ENCODE measurements around the gene POLR1C.
"Not testable (repeated sequence)": the region's sequence is repeated elsewhere in the genome, so short reads cannot be mapped to it uniquely, and the experiment has no call there.

Gene POLR1C, protein sequence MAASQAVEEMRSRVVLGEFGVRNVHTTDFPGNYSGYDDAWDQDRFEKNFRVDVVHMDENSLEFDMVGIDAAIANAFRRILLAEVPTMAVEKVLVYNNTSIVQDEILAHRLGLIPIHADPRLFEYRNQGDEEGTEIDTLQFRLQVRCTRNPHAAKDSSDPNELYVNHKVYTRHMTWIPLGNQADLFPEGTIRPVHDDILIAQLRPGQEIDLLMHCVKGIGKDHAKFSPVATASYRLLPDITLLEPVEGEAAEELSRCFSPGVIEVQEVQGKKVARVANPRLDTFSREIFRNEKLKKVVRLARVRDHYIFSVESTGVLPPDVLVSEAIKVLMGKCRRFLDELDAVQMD

DNA sequence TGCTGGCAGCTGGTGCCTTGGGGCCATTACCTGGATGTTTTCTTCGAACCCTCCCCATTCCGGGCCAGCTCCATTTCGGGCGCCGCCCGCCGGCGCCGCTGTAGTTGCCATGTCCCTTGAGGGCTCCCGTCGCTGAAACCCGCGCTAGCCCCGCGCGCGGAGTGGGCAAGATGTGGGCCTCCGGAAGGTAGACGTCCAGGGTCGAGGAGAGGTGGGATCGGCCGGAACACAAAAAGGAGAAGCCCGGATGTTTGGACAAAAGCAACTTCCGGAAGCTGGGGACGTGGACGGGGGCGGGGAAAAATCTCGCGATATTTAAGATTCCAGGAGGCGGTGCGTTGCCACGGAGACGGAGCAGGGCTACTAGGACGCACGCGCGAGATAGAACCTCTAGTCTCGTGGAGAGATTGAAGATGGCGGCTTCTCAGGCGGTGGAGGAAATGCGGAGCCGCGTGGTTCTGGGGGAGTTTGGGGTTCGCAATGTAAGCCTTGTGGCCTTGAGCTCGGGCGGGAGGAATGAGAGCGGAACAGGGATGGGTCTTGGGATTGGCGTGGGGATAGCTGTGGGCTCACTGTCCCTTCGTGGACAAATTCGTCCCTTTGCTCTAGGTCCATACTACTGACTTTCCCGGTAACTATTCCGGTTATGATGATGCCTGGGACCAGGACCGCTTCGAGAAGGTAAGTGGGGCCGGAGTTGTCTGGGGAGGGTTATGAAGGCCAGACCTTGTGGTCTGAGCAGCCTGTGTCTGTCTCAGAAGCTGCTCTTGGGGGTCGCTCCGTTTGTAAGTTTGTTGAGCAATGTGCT lies at the start of gene POLR1C, which contains the start of gene YIPF3:
POLR1C (plus strand) TSS at position 393 of the 808 bp plus-strand sequence; CDS start at position 414, 21 bp downstream.
YIPF3 (minus strand) TSS at position 230 of the 808 bp plus-strand sequence; CDS start at position 111, 119 bp downstream.
- DNase-seq (ENCODE audit: low read depth in 2 of 2), result peak; percentile 94

DNA sequence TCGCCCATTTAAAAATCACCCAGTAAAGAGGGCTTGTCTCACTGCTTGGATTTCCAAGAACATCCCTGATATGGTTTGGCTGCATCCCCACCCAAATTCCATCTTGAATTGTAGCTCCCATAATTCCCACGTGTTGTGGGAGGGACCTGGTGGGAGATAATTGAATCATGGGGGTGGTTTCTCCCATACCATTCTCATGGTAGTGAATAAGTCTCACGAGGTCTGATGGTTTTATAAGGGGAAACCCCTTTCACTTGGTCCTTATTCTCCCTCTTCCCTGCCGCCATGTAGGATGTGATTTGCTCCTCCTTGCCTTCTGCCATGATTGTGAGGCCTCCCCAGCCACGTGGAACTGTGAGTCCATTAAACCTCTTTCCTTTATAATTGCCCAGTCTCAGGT lies 49.6 kb upstream of the POLR1C start:
- DNase-seq (ENCODE audit: low read depth in 2 of 2), result not testable (repeated sequence)

DNA sequence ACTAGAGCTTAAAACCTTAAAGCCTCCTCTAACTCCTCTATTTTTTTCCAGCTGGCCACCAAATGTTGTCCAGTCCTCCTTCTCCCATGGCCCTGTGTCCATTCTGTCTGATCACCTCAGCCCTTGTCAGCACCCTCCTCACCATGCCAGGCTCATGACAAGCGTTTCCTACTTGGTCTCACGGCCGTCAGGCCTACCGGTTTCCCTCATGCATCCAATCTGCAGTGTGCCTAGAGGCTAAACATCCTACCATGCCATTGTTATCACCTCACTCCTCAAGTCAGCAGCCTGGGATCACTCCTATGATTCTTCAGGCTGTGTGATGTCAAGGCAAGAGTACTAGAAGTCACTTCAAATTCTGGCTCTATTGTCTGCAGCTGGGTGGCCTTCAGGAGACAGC lies 49.1 kb upstream of the POLR1C start:
- DNase-seq (ENCODE audit: low read depth in 2 of 2), result no peak

DNA sequence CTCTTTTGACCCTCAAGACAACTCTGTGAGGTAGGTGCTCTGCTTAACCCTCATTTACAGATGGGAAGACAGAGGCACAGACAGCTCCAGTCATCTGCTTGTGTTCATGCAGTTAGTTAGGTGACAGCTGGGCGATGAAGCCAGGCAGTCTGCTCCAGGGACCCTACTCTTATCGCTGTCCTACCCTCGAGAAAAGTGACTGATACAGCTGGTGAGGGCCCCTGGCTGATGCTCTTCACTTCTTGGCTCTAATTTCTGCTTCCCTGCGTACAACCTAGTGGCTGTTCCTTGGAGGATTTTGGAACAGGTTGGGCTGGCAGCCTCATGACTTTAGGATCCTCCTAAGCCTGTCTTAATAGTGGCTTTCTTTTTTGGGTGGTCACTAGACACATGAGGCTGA lies 48.6 kb upstream of the POLR1C start:
- no peak for DNase-seq (ENCODE audit: low read depth in 2 of 2)

DNA sequence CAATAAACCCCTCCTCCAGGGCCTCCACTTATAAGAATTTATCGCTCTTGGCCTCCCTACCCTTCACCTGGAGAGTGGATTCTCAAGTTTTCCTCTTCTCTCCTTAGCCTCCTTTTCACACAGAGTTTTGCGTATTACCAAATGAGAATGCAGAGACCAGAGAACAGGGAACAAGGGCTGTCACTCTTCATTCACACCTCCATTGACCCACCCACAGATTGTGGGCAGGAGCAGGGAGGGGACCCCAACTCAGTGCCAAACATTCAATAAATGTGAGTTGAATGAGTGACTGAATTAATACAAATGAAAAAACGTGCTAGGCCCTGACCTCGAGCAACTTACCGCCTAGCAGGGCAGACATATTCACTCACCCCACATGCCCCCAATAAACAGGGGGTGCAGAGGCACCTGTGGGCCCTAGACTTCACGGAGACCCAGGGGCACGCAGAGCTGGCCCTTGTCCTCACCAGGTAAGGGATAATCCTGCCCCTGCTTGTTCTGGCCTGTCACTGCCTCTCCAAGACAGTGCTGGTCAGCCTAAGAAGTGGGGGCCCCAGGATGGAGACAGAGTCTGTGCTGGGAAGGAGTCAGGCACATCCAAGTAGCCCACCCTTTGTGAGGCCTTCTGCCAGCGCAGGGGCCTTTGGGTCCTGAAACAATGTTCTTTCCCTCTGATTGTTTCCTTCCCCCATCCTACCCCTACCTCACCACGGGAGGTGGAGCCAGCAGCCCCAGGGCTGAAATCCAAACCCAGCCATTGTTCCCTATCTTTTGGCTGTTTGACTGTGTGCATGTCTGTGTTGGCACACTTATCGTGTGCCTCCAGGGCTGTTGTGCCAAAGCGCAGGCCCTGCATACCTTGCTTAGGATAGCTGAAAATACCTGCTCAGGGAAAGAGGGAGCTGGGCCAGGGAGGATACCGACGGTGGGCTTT lies 47.9 kb upstream of the POLR1C start:
- DNase-seq (ENCODE audit: low read depth in 2 of 2), result no peak

DNA sequence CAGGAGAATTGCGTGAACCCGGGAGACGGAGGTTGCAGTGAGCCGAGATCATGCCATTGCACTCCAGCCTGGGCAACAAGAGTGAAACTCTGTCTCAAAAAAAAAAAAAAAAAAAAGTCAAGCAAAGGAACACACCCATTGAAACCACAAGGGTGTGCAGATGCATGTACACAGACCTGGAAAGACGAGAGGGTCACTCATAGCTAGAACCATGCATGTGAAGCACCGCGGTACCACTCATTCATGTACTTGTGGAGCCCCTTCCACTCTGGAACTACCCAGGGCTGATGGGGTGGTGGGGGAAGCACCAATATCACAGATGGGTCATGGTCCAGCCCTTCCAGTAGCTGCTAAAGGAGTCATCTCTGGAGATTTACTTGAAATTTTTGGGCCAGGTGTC lies 46.9 kb upstream of the POLR1C start:
- DNase-seq (ENCODE audit: low read depth in 2 of 2), result no peak

DNA sequence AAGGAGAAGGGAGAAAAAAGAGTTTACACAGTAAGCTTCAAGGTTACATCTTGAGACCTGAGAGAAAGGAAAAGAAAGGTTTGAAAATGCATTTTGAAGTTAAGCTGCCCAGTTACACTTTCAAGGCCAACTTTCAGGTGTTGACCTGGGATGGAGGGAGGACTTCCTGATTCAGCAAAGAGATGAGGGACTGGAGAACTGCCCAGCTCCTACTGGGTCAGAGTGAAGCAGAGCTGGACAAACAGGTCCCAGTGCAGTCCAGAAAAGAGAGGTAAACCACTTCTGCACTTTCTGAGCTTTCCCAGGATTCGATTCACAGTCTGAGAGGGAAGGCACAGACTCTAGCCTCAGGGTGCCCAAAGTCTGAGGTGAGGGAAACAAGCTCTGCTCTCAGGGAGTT lies 45.5 kb upstream of the POLR1C start:
- DNase-seq (ENCODE audit: low read depth in 2 of 2), result no peak

DNA sequence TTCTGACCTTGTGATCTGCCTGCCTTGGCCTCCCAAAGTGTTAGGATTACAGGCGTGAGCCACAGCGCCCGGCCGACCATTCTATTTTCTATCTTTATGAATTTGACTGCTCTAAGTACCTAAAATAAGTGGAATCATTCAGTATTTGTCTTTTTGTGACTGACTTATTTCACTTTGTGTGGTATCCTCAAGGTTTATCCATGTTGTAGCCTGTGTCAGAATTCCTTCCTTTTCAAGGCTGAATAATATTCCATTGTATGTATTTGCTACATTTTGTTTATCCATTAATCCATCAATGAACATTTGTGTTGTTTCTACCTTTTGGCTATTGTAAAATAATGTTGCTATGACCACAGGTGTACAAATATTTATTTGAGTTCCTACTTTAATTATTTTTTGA lies 44.4 kb upstream of the POLR1C start:
- DNase-seq (ENCODE audit: low read depth in 2 of 2), result no peak

DNA sequence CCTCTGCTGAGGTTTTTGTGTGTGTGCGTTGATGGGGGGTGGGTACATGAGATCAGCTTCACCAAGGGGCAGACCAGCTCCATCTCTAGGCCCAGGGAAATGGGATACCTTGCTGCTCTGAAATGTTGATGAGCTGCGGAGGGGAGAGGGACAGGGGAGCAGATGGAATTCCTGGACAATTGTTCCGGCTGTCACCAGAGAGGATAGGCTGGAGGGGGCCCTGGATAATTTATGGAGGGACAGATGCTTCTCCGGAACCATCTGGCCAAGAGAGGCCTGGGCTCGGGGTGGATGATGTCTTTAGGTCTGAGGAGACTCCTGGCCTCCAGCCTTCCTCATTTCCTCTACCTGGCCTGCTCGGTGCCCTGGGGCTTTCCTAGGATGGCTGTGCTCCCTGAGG lies 41.4 kb upstream of the POLR1C start:
- no peak for DNase-seq (ENCODE audit: low read depth in 2 of 2)

DNA sequence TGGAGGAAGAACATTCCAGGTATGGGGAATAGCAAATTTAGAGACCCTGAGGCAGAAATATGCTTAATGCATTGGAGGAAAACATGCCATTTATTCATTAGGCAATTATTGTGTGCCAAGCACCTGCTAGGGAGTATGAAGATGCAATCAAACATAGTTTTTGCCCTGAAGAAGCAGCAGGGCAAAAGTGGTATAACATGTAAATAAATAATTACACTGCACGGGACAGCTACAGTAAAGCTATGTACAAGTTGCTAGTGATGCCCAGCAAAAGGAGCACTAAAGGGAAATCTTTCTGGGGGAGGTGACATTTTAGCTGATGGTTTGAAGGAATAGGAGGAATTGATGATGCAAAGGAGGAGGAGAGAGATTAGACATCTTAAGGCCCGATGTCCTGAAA lies 40.1 kb upstream of the POLR1C start:
- no peak for DNase-seq (ENCODE audit: low read depth in 2 of 2)

DNA sequence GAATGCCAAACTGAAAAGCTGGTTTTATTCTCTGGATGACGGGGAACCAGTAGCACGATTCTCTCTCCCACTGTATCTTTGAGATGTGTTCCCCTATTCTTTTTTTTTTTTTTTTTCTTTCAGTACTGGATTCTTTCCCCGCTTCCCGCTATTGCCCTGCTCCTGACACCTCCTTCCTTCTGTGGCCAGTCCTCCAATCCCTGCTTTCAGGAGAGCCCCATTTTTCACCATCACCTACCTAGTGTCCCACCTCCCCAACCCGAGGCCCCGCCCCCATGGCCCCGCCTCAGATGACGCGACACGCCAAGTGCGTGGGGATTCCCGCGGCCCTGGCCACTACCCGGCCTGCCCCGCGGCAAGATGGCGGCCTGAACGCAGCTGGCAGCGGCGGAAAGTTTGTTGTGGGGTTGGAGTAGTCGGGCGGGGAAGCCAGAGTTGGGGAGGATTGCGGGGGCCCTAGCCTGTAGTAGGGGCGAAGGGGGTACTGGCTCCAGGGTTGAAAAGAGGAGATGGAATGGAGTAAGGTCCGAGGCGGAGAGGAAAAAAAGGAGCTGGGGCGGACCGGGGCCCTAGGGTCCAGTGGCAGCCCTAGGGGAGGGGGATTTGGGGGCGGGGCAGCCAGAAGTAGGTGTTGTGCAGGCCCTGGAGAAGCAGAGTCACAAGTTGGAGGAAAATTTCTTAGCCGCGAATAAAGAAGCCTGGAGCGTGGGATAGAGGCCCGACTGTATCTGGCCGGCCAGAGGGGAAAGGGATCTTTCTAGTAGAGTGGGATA lies 39.5 kb upstream of the POLR1C start, which contains the start of gene TJAP1:
TJAP1 (plus strand) TSS at position 336 of the 773 bp plus-strand sequence. CDS start 21,432 bp downstream, outside the sequence.
- peak; percentile 98 for DNase-seq (ENCODE audit: low read depth in 2 of 2)

DNA sequence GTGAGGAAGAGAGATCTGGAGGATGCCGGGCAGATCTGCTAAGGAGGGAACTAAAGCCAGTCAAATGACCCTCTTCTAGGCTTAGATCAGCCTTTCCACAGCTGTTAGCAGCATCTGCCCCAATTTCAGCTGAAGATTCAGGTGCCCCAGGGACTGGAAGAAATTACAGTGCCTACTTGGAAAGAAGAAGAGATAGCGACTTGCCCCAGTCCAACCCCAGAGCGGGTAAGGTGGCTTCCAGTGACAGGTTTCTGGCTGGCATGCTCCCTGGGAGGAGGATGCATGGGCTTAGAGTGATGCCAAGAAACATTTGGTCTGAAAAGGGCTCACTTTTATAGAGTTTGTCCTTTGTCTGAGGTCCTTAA lies 38.9 kb upstream of the POLR1C start:
- no peak for DNase-seq (ENCODE audit: low read depth in 2 of 2)

DNA sequence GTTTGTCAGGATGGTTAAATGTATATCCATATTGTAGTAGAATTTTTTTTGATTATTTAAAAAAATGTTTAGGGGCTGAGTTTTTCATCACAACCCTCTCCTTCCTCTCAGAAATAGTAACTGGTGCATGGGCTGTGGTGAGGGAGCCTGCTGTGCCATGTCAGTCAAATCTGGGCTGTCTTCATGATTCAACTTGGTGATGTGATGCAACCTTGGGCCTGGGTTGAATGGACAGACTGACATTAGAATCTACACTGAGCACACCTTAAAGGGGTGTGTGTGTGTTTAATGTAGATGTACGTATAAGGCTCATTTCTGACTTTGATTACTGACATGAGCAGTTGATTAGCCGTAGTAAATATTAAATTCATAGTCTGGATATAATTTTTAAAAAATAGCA lies 35.8 kb upstream of the POLR1C start:
- DNase-seq (ENCODE audit: low read depth in 2 of 2), result no peak

DNA sequence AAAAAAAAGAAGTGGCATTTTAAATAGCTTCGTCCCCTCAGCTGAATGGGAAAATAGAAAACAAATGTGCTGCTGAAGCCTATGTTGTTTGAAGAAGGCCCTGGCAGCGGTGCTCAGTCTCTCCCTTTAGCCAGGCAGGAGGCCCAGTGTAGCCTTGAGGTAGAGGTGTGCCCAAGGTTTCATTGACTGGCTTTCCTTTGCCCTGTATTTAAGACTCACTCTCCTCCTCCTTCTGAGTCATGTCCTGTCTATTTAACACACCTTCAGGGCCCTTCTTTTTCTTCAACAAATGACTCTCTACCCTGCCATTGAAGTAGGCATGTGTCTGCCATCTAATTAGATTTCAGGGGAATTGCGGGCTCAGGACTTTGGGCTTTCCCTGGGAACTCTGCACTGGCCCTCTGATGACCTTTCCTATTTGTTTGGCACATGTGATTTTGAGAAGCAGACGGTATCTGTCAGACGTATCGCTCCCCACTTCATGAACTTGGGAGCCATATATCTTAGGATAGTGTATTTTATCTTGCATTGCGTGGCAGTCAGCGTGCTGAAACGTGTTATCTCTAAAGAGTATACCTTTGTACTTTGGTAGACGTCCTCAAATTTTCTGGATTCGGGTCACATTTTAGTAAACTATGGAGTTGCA lies 35.2 kb upstream of the POLR1C start:
- no peak for DNase-seq (ENCODE audit: low read depth in 2 of 2)

DNA sequence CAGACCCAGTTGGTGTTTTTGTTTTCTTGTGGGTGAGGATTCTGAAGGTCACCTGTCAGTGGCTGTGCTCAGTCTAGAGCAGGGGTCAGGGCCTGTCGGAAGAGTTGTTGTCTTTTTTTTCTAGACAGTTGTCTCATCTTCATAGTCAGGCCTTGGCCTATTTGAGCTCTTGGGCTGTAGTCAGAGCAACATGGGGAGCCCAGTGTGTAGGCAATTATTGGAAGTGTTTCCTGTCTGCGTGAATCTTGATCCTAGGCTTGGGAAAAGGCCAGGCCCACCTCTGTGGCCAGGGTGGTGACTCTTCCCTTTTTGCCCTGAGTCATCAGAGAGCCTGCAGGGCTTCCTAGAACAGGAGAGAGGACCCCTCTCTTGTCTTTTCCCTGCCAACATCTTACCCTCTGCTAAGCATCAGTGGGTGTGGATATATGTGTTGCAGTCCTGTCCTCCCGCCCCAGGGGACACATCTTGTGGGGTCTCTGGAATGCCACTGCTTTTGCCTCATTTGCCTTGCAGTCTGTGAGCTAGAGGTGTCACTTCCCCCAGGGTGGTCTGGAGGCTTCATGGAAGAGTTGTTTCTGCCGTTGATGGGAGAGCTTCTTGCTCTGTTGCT lies 28.1 kb upstream of the POLR1C start:
- no peak for DNase-seq (ENCODE audit: low read depth in 2 of 2)

DNA sequence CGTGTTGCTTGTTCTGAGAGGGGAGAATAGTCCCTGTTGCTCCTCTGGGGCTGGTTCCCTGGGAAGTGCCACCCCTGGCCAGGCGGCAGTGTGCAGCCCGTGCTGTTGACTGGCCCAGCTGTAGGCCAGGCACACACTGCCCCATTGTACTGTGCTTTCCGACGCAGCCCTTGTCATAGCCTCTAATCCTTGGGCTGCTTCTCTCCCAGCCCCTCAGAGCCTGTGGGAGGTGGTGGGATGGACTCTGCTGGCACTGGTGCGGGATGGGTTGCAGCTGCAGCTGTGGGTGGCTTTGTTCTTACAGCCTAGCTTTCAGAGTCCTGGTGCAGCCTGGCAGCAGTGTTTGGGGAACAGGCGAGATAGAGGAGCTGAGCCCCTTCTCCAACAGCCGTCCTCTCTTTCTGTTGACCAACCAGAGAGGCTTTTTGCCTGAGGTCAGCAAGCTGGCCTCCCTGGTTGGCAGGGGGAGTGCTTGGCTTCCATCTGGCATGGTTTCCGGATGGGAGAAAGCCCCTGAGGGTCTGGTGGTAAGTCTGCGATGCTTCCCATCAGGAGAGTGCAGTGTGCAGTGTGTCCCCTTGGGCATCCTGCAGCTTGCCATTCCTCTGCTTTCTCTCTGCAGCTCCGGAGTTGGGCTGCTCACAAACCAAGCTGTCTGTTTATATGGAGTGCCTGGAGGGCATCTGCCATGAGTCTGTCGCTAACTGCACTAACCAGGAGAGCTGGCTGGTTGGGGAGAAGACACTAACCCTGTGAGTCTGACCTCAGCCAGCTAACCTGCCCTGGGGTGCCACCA lies 27.4 kb upstream of the POLR1C start:
- no peak for DNase-seq (ENCODE audit: low read depth in 2 of 2)

DNA sequence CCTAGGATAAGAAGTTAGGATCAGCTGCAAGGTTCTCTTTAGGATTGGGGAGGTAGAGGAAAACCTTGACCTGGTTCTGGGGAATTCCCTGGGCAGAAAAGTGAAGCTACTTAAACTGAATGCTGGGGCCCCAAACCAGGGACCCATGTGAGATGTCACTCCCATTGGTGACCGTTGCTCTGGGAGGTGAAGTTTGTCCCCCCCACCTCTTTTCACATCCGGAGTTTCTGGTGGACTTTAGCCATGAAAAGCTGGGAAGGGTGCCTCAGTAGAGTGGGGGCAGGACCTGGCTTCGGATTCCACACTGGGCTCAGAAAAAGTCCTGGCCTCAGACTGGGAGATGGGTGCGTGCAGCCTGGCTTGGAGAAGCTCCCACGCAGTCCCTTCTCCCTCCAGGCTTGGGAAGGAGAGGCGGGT lies 26.4 kb upstream of the POLR1C start:
- DNase-seq (ENCODE audit: low read depth in 2 of 2), result no peak

DNA sequence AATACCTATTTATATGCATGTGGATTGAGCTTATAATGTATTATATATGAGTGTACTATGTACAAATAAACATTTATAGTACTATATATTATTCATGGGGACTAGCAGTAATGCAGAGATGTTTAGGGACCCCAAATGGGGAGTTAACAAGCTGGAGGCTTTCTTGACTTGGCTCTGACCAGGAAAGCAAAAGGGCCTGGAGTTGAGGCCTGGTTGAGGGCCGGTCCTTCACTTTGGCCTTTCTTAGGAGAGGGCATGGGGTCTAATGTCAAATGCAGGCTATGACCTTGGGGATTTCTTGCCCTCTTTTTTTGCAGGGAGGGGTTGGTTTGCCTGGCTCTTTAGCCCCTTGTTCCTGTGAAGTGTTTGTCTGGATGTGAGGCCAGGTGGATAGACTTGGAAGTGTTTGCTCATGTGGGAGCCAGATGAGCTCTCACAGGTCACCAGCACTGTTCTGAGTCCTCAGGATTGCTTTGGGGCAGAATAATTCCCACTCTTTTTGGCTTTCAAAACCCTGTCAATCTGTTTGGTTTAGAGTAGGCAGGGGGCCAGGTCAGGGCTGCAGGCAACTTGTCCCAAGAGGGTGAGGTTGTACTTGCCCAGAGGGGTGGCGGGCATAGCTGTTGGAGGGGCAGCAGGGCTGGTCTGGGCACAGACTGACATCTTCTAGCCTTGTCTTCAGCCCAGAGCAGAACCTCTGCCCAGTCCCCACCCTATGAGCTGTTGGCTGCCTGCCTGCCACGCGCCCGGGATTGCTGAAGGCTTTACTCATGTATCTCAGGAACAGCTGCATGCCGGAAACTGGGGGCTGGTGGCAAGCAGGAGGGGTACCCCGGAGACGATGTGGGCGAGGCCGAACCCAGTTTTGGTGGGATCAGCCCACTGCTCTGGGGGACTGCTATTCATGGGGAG lies 24.9 kb upstream of the POLR1C start:
- no peak for DNase-seq (ENCODE audit: low read depth in 2 of 2)

Data from activated CD4-positive, alpha-beta T cell treated with anti-CD3 and anti-CD28 coated beads for 24 hours (primary cell).